SU-DHL-6 (cell line): ENCODE results near the gene APC2.

ENCODE experiments used
- H2AFZ ChIP-seq: fragments of 200-600 bp; sonication (generic); 2 replicates; pipeline ENCODE4 v1.6.1; 2014; ENCODE audit warnings: low read depth, mild to moderate bottlenecking, moderate library complexity, mixed read lengths, antibody characterized with exemption, low read length; ENCODE audit not compliant: severe bottlenecking
- H3F3A ChIP-seq: fragments of 200-600 bp; shearing (Covaris generic); 2 replicates; pipeline ENCODE4 v1.6.0; 2016; ENCODE audit warnings: antibody characterized with exemption, mild to moderate bottlenecking; ENCODE audit not compliant: insufficient read depth
- H3K27ac ChIP-seq: fragments of 200-600 bp; sonication (generic); 2 replicates; pipeline ENCODE4 v1.5.1; 2016; ENCODE audit warnings: low read depth, mild to moderate bottlenecking, low read length, moderate library complexity, mixed read lengths
- H3K27me3 ChIP-seq: fragments of 200-600 bp; sonication (generic), shearing (Covaris generic); 2 replicates; pipeline ENCODE4 v1.6.0; 2014; ENCODE audit warnings: mild to moderate bottlenecking, low read length
- H3K36me3 ChIP-seq: fragments of 200-600 bp; sonication (generic); 2 replicates; pipeline ENCODE4 v1.6.1; 2014; ENCODE audit warnings: mild to moderate bottlenecking, low read length, mixed read lengths
- H3K4me2 ChIP-seq: fragments of 300-600, 200-600 bp; shearing (Covaris generic), sonication (generic); 2 replicates; pipeline ENCODE4 v1.6.0; 2014; ENCODE audit warnings: low read length, low read depth, mild to moderate bottlenecking; ENCODE audit not compliant: poor library complexity, severe bottlenecking
- H3K4me3 ChIP-seq: fragments of 200-600 bp; sonication (generic); 2 replicates; pipeline ENCODE4 v1.5.1; 2014; ENCODE audit warnings: antibody characterized with exemption, low read length, mild to moderate bottlenecking, mixed read lengths; ENCODE audit not compliant: insufficient read depth, poor library complexity, severe bottlenecking
- H3K79me2 ChIP-seq: fragments of 200-600 bp; sonication (generic); 2 replicates; pipeline ENCODE4 v1.6.1; 2014; ENCODE audit warnings: mild to moderate bottlenecking, low read length, moderate library complexity; ENCODE audit not compliant: insufficient read depth
- H3K9ac ChIP-seq: fragments of 200-600 bp; sonication (generic); 2 replicates; pipeline ENCODE4 v1.7.0; 2014; ENCODE audit warnings: mild to moderate bottlenecking, low read length
- H3K9me2 ChIP-seq: fragments of 200-600 bp; sonication (generic); replicated peaks from 2 replicates; pipeline ENCODE4 v1.6.1; 2014; ENCODE audit warnings: low read length; ENCODE audit not compliant: insufficient read depth
- H3K9me3 ChIP-seq: fragments of 200-600 bp; sonication (generic); 2 replicates; pipeline ENCODE4 v1.6.1; 2014; ENCODE audit warnings: low read length, mixed read lengths; ENCODE audit not compliant: insufficient read depth
- H4K20me1 ChIP-seq: fragments of 200-600 bp; sonication (generic); 2 replicates; pipeline ENCODE4 v1.6.1; 2014; ENCODE audit warnings: low read depth, mild to moderate bottlenecking, antibody characterized with exemption, low read length, moderate library complexity, mixed read lengths
- CTCF ChIP-seq: fragments of 200-600 bp; sonication (generic); IDR thresholded peaks from one replicate; pipeline ENCODE4 v1.5.1; 2017; ENCODE audit warnings: antibody characterized with exemption, mild to moderate bottlenecking, low read length, moderate library complexity; ENCODE audit not compliant: insufficient read depth, poor library complexity, severe bottlenecking
- EZH2phosphoT487 ChIP-seq: fragments of 200-600 bp; sonication (generic), shearing (Covaris generic); conservative IDR thresholded peaks from 2 replicates; pipeline ENCODE4 v1.6.1; 2018; ENCODE audit warnings: mild to moderate bottlenecking, antibody characterized with exemption, low read length, moderate library complexity, mixed read lengths

Gene APC2

DNA sequence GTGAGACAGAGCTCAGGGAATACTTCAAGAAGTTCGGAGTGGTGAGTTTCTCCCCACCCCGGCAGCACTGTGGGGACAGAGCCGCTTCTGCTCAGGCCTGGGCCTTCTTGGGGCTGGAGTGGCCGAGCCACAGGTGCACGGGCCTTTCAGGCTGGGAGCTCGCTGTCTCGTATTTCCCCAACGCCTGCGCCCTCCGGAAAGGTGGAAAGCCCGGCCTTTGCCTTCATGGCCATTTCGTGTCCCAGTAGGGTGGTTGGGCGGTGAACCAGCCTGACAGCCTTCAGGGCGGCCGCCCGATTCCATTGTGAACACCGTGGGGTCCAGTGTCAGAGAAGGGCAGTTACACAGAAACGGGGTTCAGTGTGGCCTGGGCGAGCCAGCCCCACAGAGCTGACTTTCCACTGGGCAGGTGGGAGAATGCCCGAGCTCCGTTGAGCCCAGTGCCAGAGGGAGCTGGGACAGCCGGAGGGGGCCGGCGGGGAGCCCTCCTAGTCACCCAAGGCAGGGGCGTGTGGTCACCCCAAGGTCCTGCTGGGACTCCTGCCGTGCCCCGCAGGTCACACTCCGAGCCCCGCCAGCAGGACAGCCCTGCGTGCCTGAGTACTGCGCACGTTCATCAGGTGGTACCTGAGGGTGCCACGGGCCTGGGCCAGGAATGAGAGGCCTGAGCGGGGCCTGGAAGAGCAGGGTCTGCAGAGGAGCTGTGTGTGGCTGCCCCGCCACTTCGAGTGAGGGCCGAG, 28.5 kb upstream of the APC2 start:
- 0 out of 2 replicates have a peak, but pooled peaks cover 6% of the 10 kb centered on the region for H3K36me3 ChIP-seq
- TF ChIP-seq EZH2phosphoT487 (no peak), CTCF (no peak)
- peaks cover 35% of the 10 kb centered on the region for H3K79me2 ChIP-seq

GRCh38 chr19:1421958-1422305, 28.0 kb upstream of the APC2 start:
- Histone ChIP-seq H4K20me1 (peaks cover 14% of the 10 kb centered on the region; the same call in 1 of the 2 replicates), H3K79me2 (peaks cover 34% of the 10 kb centered on the region), H3K4me3 (no peak overlapping the region), H3F3A (no peaks in the 10 kb centered on the region), H3K27me3 (no peaks in the 10 kb centered on the region), H2AFZ (no peak overlapping the region), H3K9ac (no peak overlapping the region), H3K9me3 (no peaks in the 10 kb centered on the region), H3K27ac (no peak overlapping the region), H3K36me3 (0 out of 2 replicates have a peak, but pooled peaks cover 6% of the 10 kb centered on the region), H3K9me2 (no peaks in the 10 kb centered on the region), H3K4me2 (no peak overlapping the region)
- TF ChIP-seq CTCF = no peak
- TF ChIP-seq EZH2phosphoT487 = no peak

More for the DNA sequence above, 28.5 kb upstream of the APC2 start:
- no peak overlapping the region for H3K4me2 ChIP-seq
- H3K9ac ChIP-seq = no peak overlapping the region
- no peak overlapping the region for H3K4me3 ChIP-seq
- H3K27me3 ChIP-seq = no peaks in the 10 kb centered on the region
- H4K20me1 ChIP-seq = peaks cover 14% of the 10 kb centered on the region; the same call in 1 of the 2 replicates
- H3F3A ChIP-seq = no peaks in the 10 kb centered on the region
- H2AFZ ChIP-seq = no peak overlapping the region
- H3K9me3 ChIP-seq = no peaks in the 10 kb centered on the region
- H3K9me2 ChIP-seq = no peaks in the 10 kb centered on the region
- no peak overlapping the region for H3K27ac ChIP-seq

GRCh38 chr19:1422360-1422759, 27.6 kb upstream of the APC2 start:
- TF ChIP-seq EZH2phosphoT487 (no peak), CTCF (no peak)
- H3K9me3 ChIP-seq = no peaks in the 10 kb centered on the region
- H3K4me2 ChIP-seq = no peak overlapping the region
- H3K27me3 ChIP-seq = no peaks in the 10 kb centered on the region
- no peak overlapping the region for H3K9ac ChIP-seq
- H3K4me3 ChIP-seq = no peak overlapping the region
- H3K79me2 ChIP-seq = peaks cover 33% of the 10 kb centered on the region
- peaks cover 14% of the 10 kb centered on the region; the same call in 1 of the 2 replicates for H4K20me1 ChIP-seq
- H3F3A ChIP-seq = no peaks in the 10 kb centered on the region
- H3K27ac ChIP-seq = no peak overlapping the region
- 0 out of 2 replicates have a peak, but pooled peaks cover 6% of the 10 kb centered on the region for H3K36me3 ChIP-seq
- H3K9me2 ChIP-seq = no peaks in the 10 kb centered on the region
- H2AFZ ChIP-seq = no peak overlapping the region
